RPMI7951 (cell line): Measurements from ENCODE around the gene PARPBP. TPM values are rescaled to one million over a fixed set of nuclear protein-coding genes. Genes with fewer than 3 reads are reported as not detected.
"Not testable (repeated sequence)": the region's sequence is repeated elsewhere in the genome, so short reads cannot be mapped to it uniquely, and the experiment has no call there.

ENCODE experiments used
- DNase-seq: peaks from one replicate; pipeline ENCODE4 v3.0.0-alpha.2; 2012; ENCODE audit warnings: low read depth
- total RNA-seq: library from RNA; depleted of rRNA; stranded (reverse); fragments of >200 nt; shearing (Covaris generic); gene quantifications from 2 replicates; pipeline ENCODE4 v1.2.3, GENCODE V29; 2014; rRNA removed

The PARPBP gene
- total RNA-seq = 43.1 and 59.6 TPM in 2 replicates

GRCh38 chr12:102119674-102120563 lies at the start of gene PARPBP, which contains the start of gene NUP37:
Gene PARPBP, plus strand, starts transcription at chr12:102120183. Its CDS starts 3,706 bp downstream, at chr12:102123889.
Gene NUP37, minus strand, starts transcription at chr12:102120114. Its CDS starts 1,596 bp downstream, at chr12:102118518.
- DNase-seq = peak; percentile 85

- not testable (repeated sequence) for DNase-seq
These were observed 47.9 kb upstream of the PARPBP start for GRCh38 chr12:102072092-102072491.

- DNase-seq = no peak
These were observed 39.1 kb upstream of the PARPBP start for GRCh38 chr12:102080842-102081241.

- DNase-seq = not testable (repeated sequence)
These were observed 30.7 kb upstream of the PARPBP start for GRCh38 chr12:102089228-102089835.

- DNase-seq = no peak
These were observed 26.7 kb upstream of the PARPBP start for GRCh38 chr12:102093319-102093718.

- DNase-seq = peak; percentile 20
These were observed 24.2 kb upstream of the PARPBP start for GRCh38 chr12:102095677-102096263.

GRCh38 chr12:102096855-102097254 lies 23.1 kb upstream of the PARPBP start:
- no peak for DNase-seq

- no peak for DNase-seq
These were observed 13.1 kb upstream of the PARPBP start for GRCh38 chr12:102106905-102107304.

- peak; percentile 12 for DNase-seq
These were observed 12.0 kb upstream of the PARPBP start for GRCh38 chr12:102107970-102108369.

GRCh38 chr12:102110782-102111181 lies 9.2 kb upstream of the PARPBP start:
- DNase-seq = no peak

GRCh38 chr12:102114212-102114611 lies 5.8 kb upstream of the PARPBP start:
- no peak for DNase-seq

- DNase-seq = no peak
These were observed 3.6 kb upstream of the PARPBP start for GRCh38 chr12:102116392-102116791.

- DNase-seq = no peak
These were observed 1.1 kb upstream of the PARPBP start for GRCh38 chr12:102118874-102119273.

- DNase-seq = no peak
These were observed 536 bp downstream of the PARPBP start for GRCh38 chr12:102120564-102120873.

- DNase-seq = peak; percentile 25
These were observed 903 bp downstream of the PARPBP start for GRCh38 chr12:102120886-102121285.

GRCh38 chr12:102121328-102121727 lies 1.3 kb downstream of the PARPBP start:
- DNase-seq = not testable (repeated sequence)

- DNase-seq = not testable (repeated sequence)
These were observed 10.7 kb downstream of the PARPBP start for GRCh38 chr12:102130720-102131119.

- DNase-seq = not testable (repeated sequence)
These were observed 11.5 kb downstream of the PARPBP start for GRCh38 chr12:102131442-102131841.

GRCh38 chr12:102137619-102138018 lies 17.6 kb downstream of the PARPBP start:
- DNase-seq = not testable (repeated sequence)

- DNase-seq = not testable (repeated sequence)
These were observed 22.9 kb downstream of the PARPBP start for GRCh38 chr12:102142866-102143373.

GRCh38 chr12:102144221-102144620 lies 24.2 kb downstream of the PARPBP start:
- DNase-seq = no peak

GRCh38 chr12:102147062-102147587 lies 27.1 kb downstream of the PARPBP start:
- DNase-seq = not testable (repeated sequence)
